Skin epidermis (tissue), 12 donors: ENCODE measurements around the gene KRT4.
A peak's percentile ranks its signal among the peaks of the same experiment; 100 is the strongest.
"Not testable (repeated sequence)": the region's sequence is repeated elsewhere in the genome, so short reads cannot be mapped to it uniquely, and the experiment has no call there.

ENCODE experiments used
- H3K27ac ChIP-seq, 21 experiments: fragments of 200-600 bp; sonication (generic) in 11 of 21; one replicate each; pipeline ENCODE4 v1.5.0; 2020; ENCODE audit warnings: mild to moderate bottlenecking in 3 of 21, inconsistent platforms in 2 of 21, moderate library complexity in 2 of 21
- H3K4me3 ChIP-seq, 7 experiments: fragments of 200-600 bp; sonication (generic) in 2 of 7; one replicate each; pipeline ENCODE4 v1.5.0; 2020; ENCODE audit warnings: inconsistent platforms in 2 of 7, mild to moderate bottlenecking in 2 of 7, moderate library complexity in 1 of 7

Gene KRT4

GRCh38 chr12:52813885-52814709, at the start of gene KRT4:
Gene KRT4, minus strand, starts transcription at chr12:52814116. Its CDS starts 58 bp downstream, at chr12:52814058.
- peak within 1 kb of the TSS in 1 of 21 experiments; percentile 6 for H3K27ac ChIP-seq
- H3K4me3 ChIP-seq = no peak within 1 kb of the TSS

GRCh38 chr12:52862023-52862422, 48.1 kb upstream of the KRT4 start:
- H3K27ac ChIP-seq = peak overlapping the region in 18 of 21 experiments; percentile 3 to 85 (median 68)
- no peak overlapping the region for H3K4me3 ChIP-seq

GRCh38 chr12:52861511-52861910, 47.6 kb upstream of the KRT4 start:
- peak overlapping the region in 18 of 21 experiments; percentile 18 to 85 (median 76) for H3K27ac ChIP-seq
- H3K4me3 ChIP-seq = no peak overlapping the region

GRCh38 chr12:52860102-52860823, 46.3 kb upstream of the KRT4 start:
- Histone ChIP-seq H3K4me3 (no peak overlapping the region), H3K27ac (peak overlapping the region in 20 of 21 experiments; percentile 51 to 85 (median 76))

- Histone ChIP-seq H3K4me3 (no peak overlapping the region), H3K27ac (no peak overlapping the region)
Observed at GRCh38 chr12:52857500-52857899, 43.6 kb upstream of the KRT4 start.

- Histone ChIP-seq H3K4me3 (no peak overlapping the region), H3K27ac (no peak overlapping the region)
Observed at GRCh38 chr12:52856787-52857186, 42.9 kb upstream of the KRT4 start.

GRCh38 chr12:52856077-52856476, 42.2 kb upstream of the KRT4 start:
- H3K27ac ChIP-seq, H3K4me3 ChIP-seq: not testable (repeated sequence)

GRCh38 chr12:52851787-52852186, 37.9 kb upstream of the KRT4 start:
- no peak overlapping the region for H3K27ac ChIP-seq
- H3K4me3 ChIP-seq = no peak overlapping the region

GRCh38 chr12:52850681-52851080, 36.8 kb upstream of the KRT4 start:
- H3K27ac ChIP-seq = no peak overlapping the region
- no peak overlapping the region for H3K4me3 ChIP-seq

GRCh38 chr12:52849511-52849910, 35.6 kb upstream of the KRT4 start:
- Histone ChIP-seq H3K27ac (peak overlapping the region in 6 of 21 experiments; percentile 14 to 71 (median 37)), H3K4me3 (no peak overlapping the region)

- H3K4me3 ChIP-seq = no peak within 1 kb of the TSS
- H3K27ac ChIP-seq = peak within 1 kb of the TSS in 14 of 21 experiments; percentile 18 to 74 (median 52)
Observed at GRCh38 chr12:52848661-52849255, 34.8 kb upstream of the KRT4 start, which contains the start of gene KRT78. Gene KRT78, minus strand, starts transcription at chr12:52848994. Its CDS starts 64 bp downstream, at chr12:52848930.

GRCh38 chr12:52847335-52848102, 33.6 kb upstream of the KRT4 start:
- peak overlapping the region in 16 of 21 experiments; percentile 15 to 74 (median 50) for H3K27ac ChIP-seq

GRCh38 chr12:52846356-52846970, 32.5 kb upstream of the KRT4 start:
- Histone ChIP-seq H3K4me3 (no peak overlapping the region), H3K27ac (peak overlapping the region in 5 of 21 experiments; percentile 15 to 71 (median 63))

More at GRCh38 chr12:52847335-52848102, 33.6 kb upstream of the KRT4 start:
- no peak overlapping the region for H3K4me3 ChIP-seq

- Histone ChIP-seq H3K4me3 (no peak overlapping the region), H3K27ac (no peak overlapping the region)
Observed at GRCh38 chr12:52845946-52846345, 32.0 kb upstream of the KRT4 start.

- H3K4me3 ChIP-seq = no peak overlapping the region
- H3K27ac ChIP-seq = no peak overlapping the region
Observed at GRCh38 chr12:52844386-52844785, 30.5 kb upstream of the KRT4 start.

- Histone ChIP-seq H3K4me3 (no peak overlapping the region), H3K27ac (no peak overlapping the region)
Observed at GRCh38 chr12:52839436-52840105, 25.7 kb upstream of the KRT4 start.

GRCh38 chr12:52838609-52839435, 24.9 kb upstream of the KRT4 start:
- Histone ChIP-seq H3K4me3 (no peak overlapping the region), H3K27ac (no peak overlapping the region)
